ENCODE measurements around the gene HBA2.
"Not testable (repeated sequence)": the region's sequence is repeated elsewhere in the genome, so short reads cannot be mapped to it uniquely, and the experiment has no call there.

Gene HBA2

GRCh38 chr16:175011-175949 is 2.6 kb downstream of the HBA2 start:
- DNase-seq (ENCODE audit: low read depth, low spot score): no peak

GRCh38 chr16:176006-176405 is 3.3 kb downstream of the HBA2 start:
- DNase-seq (ENCODE audit: low read depth, low spot score): not testable (repeated sequence)

DNA sequence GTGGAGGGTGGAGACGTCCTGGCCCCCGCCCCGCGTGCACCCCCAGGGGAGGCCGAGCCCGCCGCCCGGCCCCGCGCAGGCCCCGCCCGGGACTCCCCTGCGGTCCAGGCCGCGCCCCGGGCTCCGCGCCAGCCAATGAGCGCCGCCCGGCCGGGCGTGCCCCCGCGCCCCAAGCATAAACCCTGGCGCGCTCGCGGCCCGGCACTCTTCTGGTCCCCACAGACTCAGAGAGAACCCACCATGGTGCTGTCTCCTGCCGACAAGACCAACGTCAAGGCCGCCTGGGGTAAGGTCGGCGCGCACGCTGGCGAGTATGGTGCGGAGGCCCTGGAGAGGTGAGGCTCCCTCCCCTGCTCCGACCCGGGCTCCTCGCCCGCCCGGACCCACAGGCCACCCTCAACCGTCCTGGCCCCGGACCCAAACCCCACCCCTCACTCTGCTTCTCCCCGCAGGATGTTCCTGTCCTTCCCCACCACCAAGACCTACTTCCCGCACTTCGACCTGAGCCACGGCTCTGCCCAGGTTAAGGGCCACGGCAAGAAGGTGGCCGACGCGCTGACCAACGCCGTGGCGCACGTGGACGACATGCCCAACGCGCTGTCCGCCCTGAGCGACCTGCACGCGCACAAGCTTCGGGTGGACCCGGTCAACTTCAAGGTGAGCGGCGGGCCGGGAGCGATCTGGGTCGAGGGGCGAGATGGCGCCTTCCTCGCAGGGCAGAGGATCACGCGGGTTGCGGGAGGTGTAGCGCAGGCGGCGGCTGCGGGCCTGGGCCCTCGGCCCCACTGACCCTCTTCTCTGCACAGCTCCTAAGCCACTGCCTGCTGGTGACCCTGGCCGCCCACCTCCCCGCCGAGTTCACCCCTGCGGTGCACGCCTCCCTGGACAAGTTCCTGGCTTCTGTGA is 4.1 kb downstream of the HBA2 start, which contains the start of gene HBA1:
TSS of gene HBA1 (plus strand) at position 204 of the 906 bp plus-strand sequence. CDS start at position 241, 37 bp downstream.
- not testable (repeated sequence) for DNase-seq (ENCODE audit: low read depth, low spot score)

- no peak for DNase-seq (ENCODE audit: low read depth, low spot score)
Measured at GRCh38 chr16:177394-177822, 4.7 kb downstream of the HBA2 start.

DNA sequence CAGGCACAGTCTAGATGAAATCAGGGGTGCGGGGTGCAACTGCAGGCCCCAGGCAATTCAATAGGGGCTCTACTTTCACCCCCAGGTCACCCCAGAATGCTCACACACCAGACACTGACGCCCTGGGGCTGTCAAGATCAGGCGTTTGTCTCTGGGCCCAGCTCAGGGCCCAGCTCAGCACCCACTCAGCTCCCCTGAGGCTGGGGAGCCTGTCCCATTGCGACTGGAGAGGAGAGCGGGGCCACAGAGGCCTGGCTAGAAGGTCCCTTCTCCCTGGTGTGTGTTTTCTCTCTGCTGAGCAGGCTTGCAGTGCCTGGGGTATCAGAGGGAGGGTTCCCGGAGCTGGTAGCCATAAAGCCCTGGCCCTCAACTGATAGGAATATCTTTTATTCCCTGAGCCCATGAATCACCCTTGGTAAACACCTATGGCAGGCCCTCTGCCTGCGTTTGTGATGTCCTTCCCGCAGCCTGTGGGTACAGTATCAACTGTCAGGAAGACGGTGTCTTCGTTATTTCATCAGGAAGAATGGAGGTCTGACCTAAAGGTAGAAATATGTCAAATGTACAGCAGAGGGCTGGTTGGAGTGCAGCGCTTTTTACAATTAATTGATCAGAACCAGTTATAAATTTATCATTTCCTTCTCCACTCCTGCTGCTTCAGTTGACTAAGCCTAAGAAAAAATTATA is 5.4 kb downstream of the HBA2 start:
- DNase-seq (ENCODE audit: low read depth, low spot score): no peak

- no peak for DNase-seq (ENCODE audit: low read depth, low spot score)
Measured at GRCh38 chr16:178668-179015, 6.0 kb downstream of the HBA2 start.

DNA sequence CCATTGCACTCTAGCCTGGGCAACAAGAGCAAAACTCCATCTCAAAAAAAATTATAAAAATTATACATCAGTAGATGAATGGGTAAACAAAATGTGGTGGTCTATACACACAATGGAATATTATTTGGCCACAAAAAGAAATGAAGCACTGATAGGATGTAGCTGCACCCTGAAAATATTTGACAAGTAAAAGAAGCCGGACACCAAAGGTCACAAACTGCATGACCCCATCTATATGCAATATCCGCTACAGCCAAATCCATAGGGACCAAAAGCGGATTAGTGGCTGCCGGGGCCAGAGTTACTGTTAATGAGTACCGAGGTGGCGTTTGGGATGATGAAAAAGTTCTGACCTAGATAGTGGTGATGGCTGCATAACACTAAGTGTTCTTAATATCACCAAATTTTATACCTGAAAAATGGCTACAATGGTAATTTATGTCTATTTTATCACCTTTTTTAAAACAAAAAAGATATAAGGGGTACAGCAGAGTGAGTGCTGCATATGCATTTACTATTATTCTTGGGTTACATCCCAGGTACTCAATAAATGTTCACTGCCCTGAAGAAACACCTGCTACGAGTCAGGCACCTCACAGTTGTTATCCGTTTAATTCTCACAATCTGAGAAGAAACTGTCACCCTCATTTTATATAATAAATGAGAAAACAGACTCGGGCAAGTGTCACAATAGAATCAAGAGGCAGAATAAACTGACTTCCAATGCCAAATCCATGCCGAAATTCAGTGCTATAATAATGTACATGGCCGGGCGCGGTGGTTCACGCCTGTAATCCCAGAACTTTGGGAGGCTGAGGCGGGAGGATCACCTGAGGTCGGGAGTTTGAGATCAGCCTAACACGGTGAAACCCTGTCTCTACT is 6.8 kb downstream of the HBA2 start:
- no peak for DNase-seq (ENCODE audit: low read depth, low spot score)

- DNase-seq (ENCODE audit: low read depth, low spot score): no peak
Measured at GRCh38 chr16:180101-180675, 7.5 kb downstream of the HBA2 start, which contains the start of gene HBQ1. TSS of gene HBQ1 (plus strand) at chr16:180459. CDS start at chr16:180487, 28 bp downstream.

DNA sequence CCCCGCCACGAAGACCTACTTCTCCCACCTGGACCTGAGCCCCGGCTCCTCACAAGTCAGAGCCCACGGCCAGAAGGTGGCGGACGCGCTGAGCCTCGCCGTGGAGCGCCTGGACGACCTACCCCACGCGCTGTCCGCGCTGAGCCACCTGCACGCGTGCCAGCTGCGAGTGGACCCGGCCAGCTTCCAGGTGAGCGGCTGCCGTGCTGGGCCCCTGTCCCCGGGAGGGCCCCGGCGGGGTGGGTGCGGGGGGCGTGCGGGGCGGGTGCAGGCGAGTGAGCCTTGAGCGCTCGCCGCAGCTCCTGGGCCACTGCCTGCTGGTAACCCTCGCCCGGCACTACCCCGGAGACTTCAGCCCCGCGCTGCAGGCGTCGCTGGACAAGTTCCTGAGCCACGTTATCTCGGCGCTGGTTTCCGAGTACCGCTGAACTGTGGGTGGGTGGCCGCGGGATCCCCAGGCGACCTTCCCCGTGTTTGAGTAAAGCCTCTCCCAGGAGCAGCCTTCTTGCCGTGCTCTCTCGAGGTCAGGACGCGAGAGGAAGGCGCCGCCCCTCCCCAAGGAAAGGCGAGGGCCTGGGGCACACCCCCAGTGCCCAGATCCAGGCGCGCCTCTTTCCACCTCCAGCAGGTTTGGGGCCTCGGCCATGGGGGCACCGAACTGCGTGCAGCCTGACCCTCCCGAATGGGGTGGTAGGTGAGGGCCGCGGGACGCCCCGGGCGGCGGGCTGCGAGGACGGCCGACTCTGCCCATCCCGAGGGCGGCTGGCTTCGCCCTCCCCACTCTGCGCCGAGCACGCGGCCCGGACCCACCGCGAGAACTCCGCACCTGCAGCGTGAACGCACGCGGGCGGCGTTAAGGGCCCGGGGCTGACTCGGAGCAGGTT is 8.2 kb downstream of the HBA2 start:
- DNase-seq (ENCODE audit: low read depth, low spot score): no peak

- DNase-seq (ENCODE audit: low read depth, low spot score): peak; percentile 63
Measured at GRCh38 chr16:181565-182021, 8.9 kb downstream of the HBA2 start.

DNA sequence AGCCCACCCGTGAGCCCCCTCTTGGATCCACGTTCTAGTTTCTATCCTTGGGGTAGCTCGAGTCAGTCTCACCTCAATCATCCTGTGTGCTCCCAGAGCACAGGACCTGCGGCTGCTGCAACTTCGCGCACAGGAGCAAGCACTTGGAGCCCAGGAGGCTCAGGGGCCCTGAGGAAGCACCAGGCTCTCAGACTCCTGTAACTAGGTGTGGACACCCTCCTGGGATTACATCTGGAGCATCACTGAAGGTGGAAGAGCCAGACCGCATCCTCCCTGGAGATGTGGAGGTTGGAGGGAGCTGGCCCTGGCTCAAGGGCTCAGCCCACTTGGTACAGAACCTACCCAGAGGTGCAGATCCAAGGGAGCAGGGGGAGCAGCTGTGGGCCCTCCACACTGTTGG is 10.3 kb downstream of the HBA2 start:
- no peak for DNase-seq (ENCODE audit: low read depth, low spot score)

GRCh38 chr16:185213-185612 is 12.5 kb downstream of the HBA2 start:
- DNase-seq (ENCODE audit: low read depth, low spot score): no peak

GRCh38 chr16:185691-186090 is 13.0 kb downstream of the HBA2 start:
- DNase-seq (ENCODE audit: low read depth, low spot score): no peak

- no peak for DNase-seq (ENCODE audit: low read depth, low spot score)
Measured at GRCh38 chr16:187330-187729, 14.7 kb downstream of the HBA2 start.

- DNase-seq (ENCODE audit: low read depth, low spot score): no peak
Measured at GRCh38 chr16:188674-189073, 16.0 kb downstream of the HBA2 start.

GRCh38 chr16:189604-190186 is 17.0 kb downstream of the HBA2 start:
- DNase-seq (ENCODE audit: low read depth, low spot score): no peak

DNA sequence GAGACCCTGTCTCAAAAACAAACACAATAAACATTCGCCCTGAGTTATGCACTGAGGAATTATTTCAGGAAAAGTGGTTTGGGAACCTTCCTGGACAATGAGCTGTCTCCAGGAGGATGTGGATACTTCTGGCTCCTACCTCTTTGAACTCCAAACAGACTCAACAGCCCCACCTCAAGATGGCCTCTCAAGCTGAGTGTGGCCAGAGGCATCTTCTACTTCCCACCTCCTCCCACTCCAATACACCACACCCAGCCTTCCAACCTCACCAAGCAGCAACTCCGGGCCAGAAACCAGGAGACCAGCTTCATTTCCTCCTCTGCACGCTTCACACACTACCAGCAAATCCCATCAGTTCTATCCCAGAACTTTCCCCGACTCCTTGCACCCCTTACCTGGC is 19.2 kb downstream of the HBA2 start:
- no peak for DNase-seq (ENCODE audit: low read depth, low spot score)

GRCh38 chr16:192686-193085 is 20.0 kb downstream of the HBA2 start:
- no peak for DNase-seq (ENCODE audit: low read depth, low spot score)

DNA sequence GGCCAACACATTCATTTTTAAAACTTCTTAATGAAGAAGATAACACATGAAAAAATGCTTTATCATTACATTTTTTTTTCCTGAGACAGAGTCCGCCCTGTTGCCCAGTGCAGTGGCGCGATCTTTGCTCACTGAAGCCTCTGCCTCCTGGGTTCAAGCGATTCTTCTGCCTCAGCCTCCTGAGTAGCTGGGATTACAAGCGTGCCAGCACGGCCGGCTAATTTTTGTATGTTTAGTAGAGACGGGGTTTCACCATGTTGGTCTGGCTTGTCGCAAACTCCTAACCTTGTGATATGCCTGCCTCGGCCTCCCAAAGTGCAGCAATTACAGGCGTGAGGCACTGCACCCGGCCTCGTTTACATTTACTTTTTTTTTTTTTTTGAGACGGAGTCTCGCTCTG is 20.8 kb downstream of the HBA2 start:
- no peak for DNase-seq (ENCODE audit: low read depth, low spot score)
